ENCODE results near the gene ATXN1. TPM values are rescaled to one million over a fixed set of nuclear protein-coding genes. Genes with fewer than 3 reads are reported as not detected.

Gene ATXN1
- polyA plus RNA-seq, 12 donors, result 13.3 to 51.7 (median 17.6) TPM

GRCh38 chr6:16257999-16258708 lies 503.1 kb downstream of the ATXN1 start:
- DNase-seq, result no peak

- no peak for DNase-seq
Measured at GRCh38 chr6:16256781-16257180, 504.5 kb downstream of the ATXN1 start.

GRCh38 chr6:16254535-16254934 lies 506.7 kb downstream of the ATXN1 start:
- DNase-seq, result no peak

GRCh38 chr6:16253399-16254144 lies 507.7 kb downstream of the ATXN1 start:
- DNase-seq, result no peak

GRCh38 chr6:16252686-16253299 lies 508.5 kb downstream of the ATXN1 start:
- no peak for DNase-seq

- no peak for DNase-seq
Measured at GRCh38 chr6:16251706-16252105, 509.6 kb downstream of the ATXN1 start.

GRCh38 chr6:16249971-16250370 lies 511.3 kb downstream of the ATXN1 start:
- DNase-seq, result no peak
